Measurements from ENCODE around the gene AVPR1B.
A peak's percentile ranks its signal among the peaks of the same experiment; 100 is the strongest.
"Not testable (repeated sequence)": the region's sequence is repeated elsewhere in the genome, so short reads cannot be mapped to it uniquely, and the experiment has no call there.

AVPR1B gene

GRCh38 chr1:206097381-206097780 lies 19.8 kb downstream of the AVPR1B start:
- in situ Hi-C loops (cut with HindIII; ENCODE audit: low pct_ligation_motif_present, low pct_unique_long_range_greater_than_20kb, low sequenced_read_pairs) = no loop called here
- no peak for DNase-seq

DNA sequence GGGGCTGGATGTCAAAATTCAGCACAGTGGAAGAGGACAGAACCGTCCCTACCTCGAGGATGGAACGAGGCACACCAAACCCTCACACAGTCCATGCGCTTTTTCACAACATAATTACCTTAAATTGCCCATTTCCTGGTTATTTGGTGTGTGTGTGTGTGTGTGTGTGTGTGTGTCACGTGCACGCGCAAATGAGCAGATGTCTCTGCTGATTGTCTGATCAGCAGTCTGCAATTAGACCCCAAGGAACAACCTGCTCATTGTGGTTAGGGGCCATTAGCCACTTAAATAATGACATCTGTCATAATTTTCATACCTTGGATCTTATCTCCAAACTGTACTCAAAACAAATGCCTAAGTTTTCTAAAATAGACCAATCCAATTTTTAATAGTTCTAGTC lies 23.2 kb downstream of the AVPR1B start:
- in situ Hi-C loops (cut with HindIII; ENCODE audit: low pct_ligation_motif_present, low pct_unique_long_range_greater_than_20kb, low sequenced_read_pairs) = no loop called here
- no peak for DNase-seq

DNA sequence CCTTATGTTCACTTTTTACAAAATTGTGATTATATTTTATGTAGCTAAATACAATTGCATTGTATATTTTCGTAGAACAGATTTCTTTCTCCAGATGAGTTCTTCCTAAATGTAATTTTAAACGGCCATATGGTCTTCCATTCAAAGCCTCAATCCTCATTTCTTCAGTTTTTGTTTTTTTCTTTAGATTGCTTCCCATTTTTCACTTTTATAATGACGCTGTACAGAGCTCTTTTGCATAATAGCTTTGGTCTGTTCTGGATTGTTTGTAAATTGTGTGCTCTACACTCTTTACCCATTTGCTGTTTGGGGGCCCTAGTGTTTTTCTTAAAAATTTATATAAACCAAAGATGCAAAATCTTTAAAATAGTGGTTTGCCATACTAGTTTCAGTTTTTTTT lies 27.8 kb downstream of the AVPR1B start:
- in situ Hi-C loops (cut with HindIII; ENCODE audit: low pct_ligation_motif_present, low pct_unique_long_range_greater_than_20kb, low sequenced_read_pairs) = no loop called here
- no peak for DNase-seq

DNA sequence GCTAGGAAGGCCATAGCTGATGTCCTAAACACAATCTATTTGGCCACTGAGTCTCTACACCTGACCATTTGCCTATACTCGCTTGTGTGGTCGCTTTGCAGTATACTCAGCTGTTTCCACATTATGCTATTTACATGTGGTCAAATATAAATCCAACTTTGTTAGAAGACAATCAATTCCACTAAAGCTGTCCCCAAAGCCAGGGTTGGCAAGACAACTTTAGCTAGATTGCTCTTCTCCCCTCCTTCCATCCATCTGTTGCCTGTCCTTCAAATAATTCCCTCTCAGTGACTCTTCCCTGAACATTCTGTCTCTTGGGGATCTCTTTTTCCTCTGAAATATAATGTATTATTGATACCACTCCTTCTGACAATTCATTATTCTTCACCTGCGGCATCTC lies 30.1 kb downstream of the AVPR1B start:
- in situ Hi-C loops (cut with HindIII; ENCODE audit: low pct_ligation_motif_present, low pct_unique_long_range_greater_than_20kb, low sequenced_read_pairs) = no loop called here

DNA sequence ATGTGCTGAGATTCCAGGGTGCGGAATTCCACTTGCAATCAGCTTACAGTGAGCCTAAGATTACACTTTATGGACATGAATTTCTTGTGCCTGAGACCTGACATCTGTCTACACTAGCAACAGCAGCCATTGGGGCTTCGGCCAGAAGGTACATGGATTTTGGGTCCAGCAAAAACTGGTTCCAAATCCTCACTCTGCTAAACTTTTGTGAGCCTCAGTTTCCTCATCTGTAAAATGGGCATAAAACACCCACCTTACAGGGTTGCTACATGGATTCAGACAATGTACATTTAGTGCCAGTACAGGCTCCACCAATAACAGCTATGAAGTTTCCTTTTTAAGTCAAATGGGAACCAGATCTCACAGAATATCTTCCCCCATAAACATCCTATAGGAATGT lies 33.4 kb downstream of the AVPR1B start:
- in situ Hi-C loops (cut with HindIII; ENCODE audit: low pct_ligation_motif_present, low pct_unique_long_range_greater_than_20kb, low sequenced_read_pairs) = no loop called here
- DNase-seq = no peak

More for the DNA sequence above, 30.1 kb downstream of the AVPR1B start:
- no peak for DNase-seq

DNA sequence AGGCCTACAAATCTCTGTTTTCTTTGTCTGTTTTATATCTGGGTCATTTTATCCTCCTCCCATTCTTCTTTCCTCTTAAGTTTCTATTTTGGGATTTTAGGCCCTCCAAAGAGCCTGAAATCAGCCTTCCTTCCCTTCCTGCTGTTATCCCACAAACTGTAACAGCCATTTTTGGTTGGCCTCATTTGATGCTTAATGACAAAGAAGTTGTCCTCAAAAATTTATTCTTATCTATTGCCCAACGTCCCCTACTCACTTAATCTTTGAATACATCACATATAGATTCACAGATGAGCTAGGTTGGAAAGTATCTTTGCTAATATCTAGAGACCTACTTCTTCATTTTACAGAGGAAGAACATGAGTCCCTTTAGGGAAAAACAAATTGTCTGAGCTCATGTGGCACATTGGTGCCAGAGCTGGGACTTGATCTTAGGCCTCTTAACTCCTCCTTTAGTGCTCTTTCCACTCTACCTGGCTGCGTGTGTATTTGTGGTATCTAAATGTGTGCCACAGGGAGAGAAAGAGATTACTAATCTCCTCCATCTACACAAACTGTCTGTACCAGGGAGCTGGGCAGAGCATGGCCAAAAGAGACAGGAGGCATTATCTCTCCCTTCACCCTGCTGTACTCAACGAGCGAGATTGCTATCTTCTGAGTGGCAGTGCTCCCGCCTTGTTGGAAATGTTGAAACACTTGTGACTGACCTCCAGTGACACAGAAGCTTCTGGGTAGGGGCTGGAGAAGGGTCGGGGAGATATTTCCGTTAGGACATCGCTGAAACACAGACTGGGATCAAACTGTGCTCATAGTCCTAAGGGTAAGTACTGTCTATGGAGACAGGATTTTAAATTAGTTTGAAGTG lies 34.1 kb downstream of the AVPR1B start:
- no peak for DNase-seq

DNA sequence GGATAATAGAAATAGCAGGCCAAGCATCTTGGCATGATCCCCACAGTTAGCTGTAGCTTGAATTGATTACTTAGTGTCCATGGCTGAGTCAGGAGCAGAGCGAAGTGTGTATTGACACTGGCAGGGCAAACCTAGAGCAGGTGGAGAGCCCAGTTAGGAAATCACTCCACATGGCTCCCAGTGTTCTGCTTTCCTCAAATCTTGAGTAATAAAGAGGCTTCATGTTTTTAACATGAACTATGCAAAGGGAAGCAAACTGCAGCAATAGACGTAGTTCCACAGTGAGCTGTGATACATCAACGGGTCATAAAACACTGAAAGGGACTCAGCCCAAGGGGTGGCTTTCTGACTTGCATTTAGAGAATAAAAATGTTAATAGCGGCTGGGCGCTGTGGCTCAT lies 35.3 kb downstream of the AVPR1B start:
- in situ Hi-C loops (cut with HindIII; ENCODE audit: low pct_ligation_motif_present, low pct_unique_long_range_greater_than_20kb, low sequenced_read_pairs) = no loop called here
- DNase-seq = no peak

More for the DNA sequence above, 34.1 kb downstream of the AVPR1B start:
- in situ Hi-C loops (cut with HindIII; ENCODE audit: low pct_ligation_motif_present, low pct_unique_long_range_greater_than_20kb, low sequenced_read_pairs) = no loop called here

DNA sequence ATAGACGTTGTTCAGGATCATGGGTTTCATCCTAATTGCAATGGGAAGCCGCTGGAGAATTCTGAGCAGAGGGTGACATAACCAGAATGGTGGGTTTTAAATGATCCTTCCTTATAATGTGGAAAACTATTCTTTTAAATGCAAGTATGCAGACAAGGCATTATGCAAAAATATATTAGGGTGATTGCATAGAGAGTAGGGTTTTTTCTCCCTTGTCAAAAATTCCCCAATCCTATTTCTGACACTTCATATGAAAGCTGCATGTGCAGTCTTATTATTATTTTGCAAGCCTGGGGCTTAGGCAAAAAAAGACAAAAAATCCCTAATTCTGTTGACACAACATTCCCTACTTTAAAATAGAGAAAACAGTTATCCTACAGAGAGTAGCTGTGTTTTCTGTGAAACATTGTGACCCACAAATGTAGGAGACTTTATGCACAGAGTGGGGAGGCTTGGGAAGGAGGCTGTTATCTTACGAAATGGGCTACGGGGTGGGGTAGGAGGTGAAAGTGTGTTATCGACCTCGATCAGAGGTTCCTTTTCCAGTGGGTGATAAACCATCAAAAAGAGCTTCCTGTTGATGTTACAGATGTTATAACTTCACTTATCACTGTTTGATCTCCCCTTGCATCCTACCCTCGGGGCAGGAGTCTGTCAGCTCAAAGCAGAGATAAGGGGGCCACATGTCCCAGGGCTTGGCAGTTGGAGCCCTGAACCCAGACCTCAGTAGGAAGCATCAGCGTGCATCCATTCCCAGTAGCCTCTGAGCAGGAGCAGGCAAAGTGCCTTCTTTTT lies 37.0 kb downstream of the AVPR1B start:
- in situ Hi-C loops (cut with HindIII; ENCODE audit: low pct_ligation_motif_present, low pct_unique_long_range_greater_than_20kb, low sequenced_read_pairs) = no loop called here
- DNase-seq = no peak

- DNase-seq = no peak
- in situ Hi-C loops (cut with HindIII; ENCODE audit: low pct_ligation_motif_present, low pct_unique_long_range_greater_than_20kb, low sequenced_read_pairs) = no loop called here
These were observed 38.1 kb downstream of the AVPR1B start for GRCh38 chr1:206079135-206079534.

GRCh38 chr1:206075786-206076755 lies 41.1 kb downstream of the AVPR1B start:
- in situ Hi-C loops (cut with HindIII; ENCODE audit: low pct_ligation_motif_present, low pct_unique_long_range_greater_than_20kb, low sequenced_read_pairs) = no loop called here
- DNase-seq = no peak

GRCh38 chr1:206074839-206075238 lies 42.3 kb downstream of the AVPR1B start:
- peak; percentile 11 for DNase-seq
- in situ Hi-C loops (cut with HindIII; ENCODE audit: low pct_ligation_motif_present, low pct_unique_long_range_greater_than_20kb, low sequenced_read_pairs) = no loop called here

DNA sequence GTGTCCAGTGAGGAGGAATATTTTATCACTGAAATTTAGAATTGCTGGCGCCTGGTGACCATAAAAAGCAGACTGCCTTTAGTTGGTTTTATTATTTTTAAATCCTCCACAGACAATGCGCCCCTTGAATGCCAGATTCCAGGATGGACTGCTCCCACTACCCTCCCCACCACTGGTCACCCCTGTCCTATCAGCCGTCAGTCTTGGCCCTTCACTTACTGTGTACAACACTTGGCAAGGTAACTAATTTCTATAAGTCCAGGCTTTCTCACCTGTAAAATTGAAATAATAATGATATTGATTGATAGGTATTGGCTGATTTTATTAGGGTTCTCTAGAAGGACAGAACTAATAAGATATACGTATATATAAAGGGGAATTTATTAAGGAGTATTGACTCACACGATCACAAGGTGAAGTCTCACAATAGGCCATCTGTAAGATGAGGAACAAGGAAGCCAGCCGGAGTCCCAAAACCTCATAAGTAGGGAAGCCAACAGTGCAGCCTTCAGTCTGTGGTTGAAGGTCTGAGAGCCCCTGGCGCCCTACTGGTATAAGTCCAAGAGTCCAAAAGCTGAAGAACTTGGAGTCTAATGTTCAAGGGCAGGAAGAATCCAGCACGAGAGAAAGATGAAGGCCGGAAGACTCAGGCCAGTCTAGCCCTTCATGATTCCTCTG lies 46.4 kb downstream of the AVPR1B start:
- in situ Hi-C loops (cut with HindIII; ENCODE audit: low pct_ligation_motif_present, low pct_unique_long_range_greater_than_20kb, low sequenced_read_pairs) = no loop called here
- DNase-seq = no peak

GRCh38 chr1:206068314-206068713 lies 48.9 kb downstream of the AVPR1B start:
- DNase-seq = no peak
- in situ Hi-C loops (cut with HindIII; ENCODE audit: low pct_ligation_motif_present, low pct_unique_long_range_greater_than_20kb, low sequenced_read_pairs) = no loop called here

GRCh38 chr1:206067486-206068227 lies 49.5 kb downstream of the AVPR1B start:
- DNase-seq = no peak
- in situ Hi-C loops (cut with HindIII; ENCODE audit: low pct_ligation_motif_present, low pct_unique_long_range_greater_than_20kb, low sequenced_read_pairs) = no loop called here

DNA sequence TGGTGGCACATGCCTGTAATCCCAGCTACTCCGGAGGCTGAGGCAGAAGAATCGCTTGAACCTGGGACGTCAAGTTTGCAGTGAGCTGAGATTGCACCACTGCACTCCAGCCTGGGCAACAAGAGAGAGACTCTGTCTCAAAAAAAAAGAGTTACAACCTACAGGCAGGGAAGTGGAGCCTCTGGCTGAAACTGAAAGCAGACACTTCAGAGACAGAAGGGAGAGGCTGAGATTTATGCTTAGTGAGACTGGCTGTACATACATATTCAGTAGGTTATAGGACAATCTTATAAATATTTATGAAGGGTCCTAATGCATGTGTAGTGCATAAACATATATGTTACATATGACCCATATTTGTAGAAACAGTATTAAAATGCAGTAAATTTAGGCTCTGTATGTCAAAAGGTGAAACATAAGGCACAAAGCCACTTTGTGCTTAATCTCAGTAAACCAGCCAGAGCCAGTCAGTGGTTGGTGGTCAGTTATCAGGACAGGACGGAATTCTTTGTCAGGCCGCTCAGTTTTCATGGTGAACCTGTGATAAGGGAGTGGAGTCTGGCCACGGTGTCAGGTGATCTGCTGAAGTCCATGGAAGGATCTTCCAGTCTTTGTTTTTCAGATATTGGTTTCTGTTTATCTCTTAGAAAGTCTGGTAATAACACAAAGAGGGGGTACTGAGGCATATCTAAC lies 50.6 kb downstream of the AVPR1B start:
- in situ Hi-C loops (cut with HindIII; ENCODE audit: low pct_ligation_motif_present, low pct_unique_long_range_greater_than_20kb, low sequenced_read_pairs) = no loop called here
- DNase-seq = no peak

DNA sequence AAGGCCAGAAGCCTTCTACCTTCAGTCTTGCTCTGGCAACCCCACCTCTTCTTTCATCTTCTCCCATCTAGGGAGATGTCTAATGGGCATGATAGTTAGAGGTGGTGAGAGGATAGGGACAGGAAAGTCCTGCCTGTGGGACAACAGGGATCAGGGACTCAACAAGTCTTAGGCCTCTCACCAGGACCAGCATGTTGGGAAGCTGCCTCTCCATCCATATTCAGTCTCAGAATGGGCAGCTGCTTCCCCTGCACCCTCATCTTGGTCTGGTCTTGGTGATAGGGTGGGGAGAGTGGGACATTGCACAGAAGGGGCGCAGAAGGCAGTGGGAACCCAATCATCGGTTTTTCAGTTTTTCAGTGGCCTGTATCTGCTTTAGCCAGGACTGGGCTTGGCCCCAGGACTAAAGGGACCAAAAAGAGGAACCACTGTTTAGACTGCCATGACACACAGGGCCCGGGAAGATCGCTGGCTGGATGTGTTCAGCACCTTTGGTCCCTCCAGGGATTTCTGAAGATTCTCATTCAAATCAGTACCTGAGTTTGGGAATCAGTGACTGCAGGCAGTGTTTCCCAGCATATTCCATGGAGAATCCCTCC lies 51.5 kb downstream of the AVPR1B start:
- in situ Hi-C loops (cut with HindIII; ENCODE audit: low pct_ligation_motif_present, low pct_unique_long_range_greater_than_20kb, low sequenced_read_pairs) = no loop called here
- no peak for DNase-seq

GRCh38 chr1:206064501-206064900 lies 52.7 kb downstream of the AVPR1B start:
- in situ Hi-C loops (cut with HindIII; ENCODE audit: low pct_ligation_motif_present, low pct_unique_long_range_greater_than_20kb, low sequenced_read_pairs); DNase-seq: not testable (repeated sequence)
